Measurements from ENCODE around the gene TMEM132D.

The TMEM132D gene

GRCh38 chr12:129659961-129660622, 243.7 kb downstream of the TMEM132D start:
- FAIRE-seq: no peak
- TF ChIP-seq CTCF (IDR thresholded peaks at IDR 0.05; ENCODE audit: insufficient read depth, missing control alignments): no peak
- no peak for DNase-seq (ENCODE audit: insufficient read length, low spot score)

GRCh38 chr12:129657179-129657578, 246.6 kb downstream of the TMEM132D start:
- TF ChIP-seq CTCF (IDR thresholded peaks at IDR 0.05; ENCODE audit: insufficient read depth, missing control alignments): no peak
- FAIRE-seq (no peak), DNase-seq (ENCODE audit: insufficient read length, low spot score) (no peak)

- no peak for TF ChIP-seq CTCF (IDR thresholded peaks at IDR 0.05; ENCODE audit: insufficient read depth, missing control alignments)
- DNase-seq (ENCODE audit: insufficient read length, low spot score) (no peak), FAIRE-seq (no peak)
Observed at GRCh38 chr12:129651951-129652350, 251.9 kb downstream of the TMEM132D start.

GRCh38 chr12:129641926-129642325, 261.9 kb downstream of the TMEM132D start:
- FAIRE-seq: no peak
- DNase-seq (ENCODE audit: insufficient read length, low spot score): no peak
- no peak for TF ChIP-seq CTCF (IDR thresholded peaks at IDR 0.05; ENCODE audit: insufficient read depth, missing control alignments)

GRCh38 chr12:129635021-129635685, 268.7 kb downstream of the TMEM132D start:
- FAIRE-seq: no peak
- DNase-seq (ENCODE audit: insufficient read length, low spot score): no peak
- TF ChIP-seq CTCF (IDR thresholded peaks at IDR 0.05; ENCODE audit: insufficient read depth, missing control alignments): no peak

GRCh38 chr12:129631316-129631715, 272.5 kb downstream of the TMEM132D start:
- no peak for DNase-seq (ENCODE audit: insufficient read length, low spot score)
- FAIRE-seq: no peak
- no peak for TF ChIP-seq CTCF (IDR thresholded peaks at IDR 0.05; ENCODE audit: insufficient read depth, missing control alignments)

- FAIRE-seq: no peak
- TF ChIP-seq CTCF (IDR thresholded peaks at IDR 0.05; ENCODE audit: insufficient read depth, missing control alignments): no peak
- DNase-seq (ENCODE audit: insufficient read length, low spot score): no peak
Observed at GRCh38 chr12:129629901-129630300, 273.9 kb downstream of the TMEM132D start.
